GM12873 (cell line): Measurements from ENCODE around the gene DNAH9.

Experiments
- TF ChIP-seq, protein P1 (sequence below): IDR thresholded peaks from 2 replicates; pipeline ENCODE4 v1.5.1; 2012; ENCODE audit warnings: low read depth, mild to moderate bottlenecking, moderate library complexity, low read length, control low read depth; ENCODE audit not compliant: insufficient read depth; ENCODE audit errors: missing control alignments

DNAH9 gene, protein sequence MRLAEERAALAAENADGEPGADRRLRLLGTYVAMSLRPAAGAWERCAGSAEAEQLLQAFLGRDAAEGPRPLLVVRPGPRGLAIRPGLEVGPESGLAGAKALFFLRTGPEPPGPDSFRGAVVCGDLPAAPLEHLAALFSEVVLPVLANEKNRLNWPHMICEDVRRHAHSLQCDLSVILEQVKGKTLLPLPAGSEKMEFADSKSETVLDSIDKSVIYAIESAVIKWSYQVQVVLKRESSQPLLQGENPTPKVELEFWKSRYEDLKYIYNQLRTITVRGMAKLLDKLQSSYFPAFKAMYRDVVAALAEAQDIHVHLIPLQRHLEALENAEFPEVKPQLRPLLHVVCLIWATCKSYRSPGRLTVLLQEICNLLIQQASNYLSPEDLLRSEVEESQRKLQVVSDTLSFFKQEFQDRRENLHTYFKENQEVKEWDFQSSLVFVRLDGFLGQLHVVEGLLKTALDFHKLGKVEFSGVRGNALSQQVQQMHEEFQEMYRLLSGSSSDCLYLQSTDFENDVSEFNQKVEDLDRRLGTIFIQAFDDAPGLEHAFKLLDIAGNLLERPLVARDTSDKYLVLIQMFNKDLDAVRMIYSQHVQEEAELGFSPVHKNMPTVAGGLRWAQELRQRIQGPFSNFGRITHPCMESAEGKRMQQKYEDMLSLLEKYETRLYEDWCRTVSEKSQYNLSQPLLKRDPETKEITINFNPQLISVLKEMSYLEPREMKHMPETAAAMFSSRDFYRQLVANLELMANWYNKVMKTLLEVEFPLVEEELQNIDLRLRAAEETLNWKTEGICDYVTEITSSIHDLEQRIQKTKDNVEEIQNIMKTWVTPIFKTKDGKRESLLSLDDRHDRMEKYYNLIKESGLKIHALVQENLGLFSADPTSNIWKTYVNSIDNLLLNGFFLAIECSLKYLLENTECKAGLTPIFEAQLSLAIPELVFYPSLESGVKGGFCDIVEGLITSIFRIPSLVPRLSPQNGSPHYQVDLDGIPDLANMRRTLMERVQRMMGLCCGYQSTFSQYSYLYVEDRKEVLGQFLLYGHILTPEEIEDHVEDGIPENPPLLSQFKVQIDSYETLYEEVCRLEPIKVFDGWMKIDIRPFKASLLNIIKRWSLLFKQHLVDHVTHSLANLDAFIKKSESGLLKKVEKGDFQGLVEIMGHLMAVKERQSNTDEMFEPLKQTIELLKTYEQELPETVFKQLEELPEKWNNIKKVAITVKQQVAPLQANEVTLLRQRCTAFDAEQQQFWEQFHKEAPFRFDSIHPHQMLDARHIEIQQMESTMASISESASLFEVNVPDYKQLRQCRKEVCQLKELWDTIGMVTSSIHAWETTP (N-terminal part only)

GRCh38 chr17:11598274-11599221 lies at the start of gene DNAH9:
Gene DNAH9 (plus strand): TSS chr17:11598470. CDS start chr17:11598499, 29 bp downstream.
- TF ChIP-seq, protein P1, sequence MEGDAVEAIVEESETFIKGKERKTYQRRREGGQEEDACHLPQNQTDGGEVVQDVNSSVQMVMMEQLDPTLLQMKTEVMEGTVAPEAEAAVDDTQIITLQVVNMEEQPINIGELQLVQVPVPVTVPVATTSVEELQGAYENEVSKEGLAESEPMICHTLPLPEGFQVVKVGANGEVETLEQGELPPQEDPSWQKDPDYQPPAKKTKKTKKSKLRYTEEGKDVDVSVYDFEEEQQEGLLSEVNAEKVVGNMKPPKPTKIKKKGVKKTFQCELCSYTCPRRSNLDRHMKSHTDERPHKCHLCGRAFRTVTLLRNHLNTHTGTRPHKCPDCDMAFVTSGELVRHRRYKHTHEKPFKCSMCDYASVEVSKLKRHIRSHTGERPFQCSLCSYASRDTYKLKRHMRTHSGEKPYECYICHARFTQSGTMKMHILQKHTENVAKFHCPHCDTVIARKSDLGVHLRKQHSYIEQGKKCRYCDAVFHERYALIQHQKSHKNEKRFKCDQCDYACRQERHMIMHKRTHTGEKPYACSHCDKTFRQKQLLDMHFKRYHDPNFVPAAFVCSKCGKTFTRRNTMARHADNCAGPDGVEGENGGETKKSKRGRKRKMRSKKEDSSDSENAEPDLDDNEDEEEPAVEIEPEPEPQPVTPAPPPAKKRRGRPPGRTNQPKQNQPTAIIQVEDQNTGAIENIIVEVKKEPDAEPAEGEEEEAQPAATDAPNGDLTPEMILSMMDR: no peak

DNA sequence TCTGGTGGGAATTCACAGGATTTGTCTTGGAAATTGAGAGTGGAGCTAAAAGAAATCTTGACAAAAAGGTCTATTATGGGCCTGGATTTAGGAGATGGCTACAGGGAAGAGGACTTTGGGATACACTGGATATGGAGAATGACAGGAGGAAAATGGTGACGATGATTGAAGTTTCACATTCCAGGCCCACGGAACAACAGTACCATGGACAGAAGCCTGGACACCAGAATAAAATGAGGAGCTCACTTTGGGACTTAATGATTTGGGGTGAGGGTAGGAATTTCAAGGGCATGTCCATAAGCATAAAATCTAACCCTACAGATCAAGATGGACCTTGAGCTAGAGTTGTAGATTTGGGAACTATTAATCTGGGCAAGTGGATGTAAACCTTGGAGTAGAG lies 47.8 kb upstream of the DNAH9 start:
- TF ChIP-seq, protein P1: no peak

- TF ChIP-seq, protein P1: no peak
Measured at GRCh38 chr17:11551442-11551841, 46.8 kb upstream of the DNAH9 start.

GRCh38 chr17:11553135-11553534 lies 45.1 kb upstream of the DNAH9 start:
- TF ChIP-seq, protein P1: no peak

GRCh38 chr17:11554042-11554441 lies 44.2 kb upstream of the DNAH9 start:
- TF ChIP-seq, protein P1: no peak

- TF ChIP-seq, protein P1: no peak
Measured at GRCh38 chr17:11554542-11554941, 43.7 kb upstream of the DNAH9 start.
